H1 (cell line): ENCODE data around the gene EOLA1. TPM values are rescaled to one million over a fixed set of nuclear protein-coding genes. Genes with fewer than 3 reads are reported as not detected.

Experiments used
- POLR2AphosphoS5 ChIP-seq: IDR thresholded peaks from 2 replicates; pipeline ENCODE4 v1.6.1; 2011; ENCODE audit warnings: low read depth, low read length
- USF2 ChIP-seq: IDR thresholded peaks from 2 replicates; pipeline ENCODE4 v1.6.1; 2011; ENCODE audit warnings: low read length, improper control_type of control experiment
- ZNF274 ChIP-seq: IDR thresholded peaks from 2 replicates; pipeline ENCODE4 v1.7.0; 2012; ENCODE audit warnings: low read length, borderline replicate concordance; ENCODE audit errors: extremely low read depth
- polyA plus RNA-seq, 7 experiments: library from polyadenylated mRNA; depleted of rRNA in 3 of 7; stranded (reverse) in 5 of 7; unstranded in 2 of 7; fragments of >200 nt in 5 of 7; fragments of 200-250 nt in 2 of 7; gene quantifications; 1 replicate in 5 of 7; 2 replicates in 1 of 7; 4 replicates in 1 of 7; pipeline versions ENCODE4 v1.2.1 to v1.2.3, GENCODE V29; 2011 to 2013; ENCODE audit warnings: missing spikeins in 2 of 7, mixed read lengths in 2 of 7
- total RNA-seq: library from RNA; stranded (reverse); fragmentation: NEBNext Ultra II Directional; extraction: Animal tissue kit (Norgen Biotek cat#: 25700); gene quantifications from 2 replicates; pipeline ENCODE4 v1.2.1, GENCODE V29; 2021

EOLA1 gene
- total and polyA plus RNA-seq, 2 of the 8 experiments (the other 6 are each of a cell fraction or from before 2014, with no cell fraction given) = 5.4 to 7.6 TPM

GRCh38 chrX:149571770-149572169, 31.0 kb downstream of the EOLA1 start (continued):
- TF ChIP-seq USF2 = no peak
- TF ChIP-seq POLR2AphosphoS5 = no peak
- TF ChIP-seq ZNF274 = no peak
